Stimulated activated CD4-positive, alpha-beta T cell treated with anti-CD3 and anti-CD28 coated beads, Interleukin-1b, Interleukin-23, amount 100 ng/mL, for 1 hour (primary cell): ENCODE results near the gene CRIP1.

Experiments used
- DNase-seq, 2 donors: peaks; one replicate each; pipeline ENCODE4 v3.0.0-alpha.2; 2020; ENCODE audit warnings: low read depth in 2 of 2

Gene CRIP1

DNA sequence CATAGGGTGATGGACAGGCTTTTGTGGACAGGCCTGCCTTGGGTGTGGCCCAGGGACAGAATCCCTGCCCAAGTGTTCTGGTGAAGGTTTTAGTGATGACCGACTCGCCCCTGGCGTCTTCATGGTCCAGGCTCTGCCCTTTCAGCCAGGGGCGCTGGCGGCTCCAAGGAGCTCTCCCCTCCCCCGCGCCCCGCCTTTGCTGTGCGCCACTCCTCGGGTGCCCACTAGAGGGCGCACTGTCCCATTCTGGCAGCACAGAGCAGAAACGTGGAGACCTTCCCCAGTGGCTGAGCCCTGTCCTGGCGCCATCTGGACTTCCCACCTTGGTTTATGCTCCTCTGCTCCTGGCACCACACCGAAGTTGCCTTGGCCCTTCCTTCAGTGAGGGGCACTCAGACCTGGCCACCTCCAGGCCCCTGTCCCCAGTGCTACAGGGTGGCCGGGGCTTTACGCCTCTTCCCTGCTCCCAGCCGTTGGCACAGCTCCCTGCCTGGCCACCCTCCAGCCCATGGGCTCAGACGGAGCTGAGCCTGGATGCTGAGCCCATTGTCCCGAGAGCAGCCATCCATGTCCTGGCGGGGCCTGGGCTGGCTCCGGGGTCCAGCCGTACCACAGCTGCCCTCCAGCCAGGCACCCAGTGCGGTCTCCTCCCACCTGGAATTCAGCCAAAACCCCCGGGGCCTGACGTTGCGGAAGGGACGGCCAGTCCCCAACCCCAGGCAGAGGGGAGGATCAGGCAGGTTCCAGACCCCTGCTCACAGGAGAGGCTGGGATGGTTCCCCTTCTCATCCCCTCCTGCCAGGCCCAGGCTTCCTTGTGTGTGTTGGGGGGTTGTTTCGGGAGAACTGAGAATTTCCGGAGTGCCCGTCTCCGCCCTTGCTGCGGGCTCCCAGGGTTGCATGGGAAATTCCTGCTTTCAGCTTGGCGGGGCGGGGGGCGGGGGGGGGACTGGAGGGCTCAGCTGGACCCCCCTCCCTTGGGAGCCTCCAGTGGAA is 5.6 kb upstream of the CRIP1 start:
- DNase-seq = peak; percentile 75 to 90

DNA sequence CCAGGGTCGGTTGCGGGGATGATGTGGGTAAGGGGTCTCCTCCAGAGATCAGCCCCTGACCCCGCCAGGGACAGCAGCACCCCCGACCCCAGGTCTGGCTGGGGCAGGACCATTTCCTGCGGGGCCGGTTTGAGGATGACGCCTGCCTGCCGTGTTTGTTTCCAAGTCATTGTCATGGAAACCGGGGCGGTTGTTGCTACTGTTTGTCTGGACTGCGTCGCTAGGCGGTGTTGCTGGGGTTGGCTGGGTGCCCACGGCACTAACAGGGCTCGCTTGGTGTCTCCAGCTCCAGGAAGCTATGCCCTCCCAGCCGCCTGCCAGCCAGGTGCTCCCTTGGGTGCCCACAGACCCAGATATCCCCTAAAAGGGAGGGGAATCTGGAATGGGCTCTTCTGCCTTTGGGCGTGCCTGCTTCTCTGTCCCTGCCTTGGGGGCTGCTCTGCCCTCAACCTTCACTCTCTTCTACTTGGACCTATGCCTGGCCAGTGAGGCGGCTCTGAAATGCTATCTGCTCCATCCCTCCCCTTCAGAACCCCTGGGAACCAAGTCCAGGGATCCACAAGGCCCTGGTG is 4.7 kb upstream of the CRIP1 start:
- peak; percentile 56 to 92 for DNase-seq

DNA sequence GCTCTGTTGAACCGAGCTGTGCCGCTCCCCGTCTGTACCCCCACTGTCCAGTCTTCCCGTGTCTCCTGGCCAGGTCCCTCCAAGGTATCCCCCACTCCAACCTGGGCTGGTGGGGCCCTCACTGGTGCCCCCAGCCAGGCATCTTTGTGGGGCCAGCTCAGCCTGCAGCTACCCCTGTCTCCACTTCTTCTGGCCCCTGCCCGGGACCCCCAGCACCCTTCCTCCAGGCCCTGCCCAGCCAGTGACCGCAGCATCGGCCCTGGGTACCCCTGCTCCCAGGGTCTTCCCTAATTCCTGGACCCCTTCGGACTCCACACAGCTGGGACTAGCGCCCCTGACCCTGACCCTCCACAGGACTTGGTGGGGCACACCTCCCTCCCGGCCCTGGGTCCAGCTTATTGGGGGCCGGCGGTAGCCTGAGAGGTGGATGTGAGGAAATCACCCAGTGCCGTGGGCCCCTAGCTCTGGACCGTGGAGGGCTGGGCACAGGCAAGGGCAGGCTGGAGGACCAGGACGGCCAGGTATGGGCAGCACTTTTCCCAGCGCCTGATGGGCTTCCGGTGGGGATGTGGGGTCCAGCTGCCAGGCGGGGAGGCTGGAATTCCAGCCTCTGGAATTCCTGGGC is 4.1 kb upstream of the CRIP1 start:
- DNase-seq = no peak

DNA sequence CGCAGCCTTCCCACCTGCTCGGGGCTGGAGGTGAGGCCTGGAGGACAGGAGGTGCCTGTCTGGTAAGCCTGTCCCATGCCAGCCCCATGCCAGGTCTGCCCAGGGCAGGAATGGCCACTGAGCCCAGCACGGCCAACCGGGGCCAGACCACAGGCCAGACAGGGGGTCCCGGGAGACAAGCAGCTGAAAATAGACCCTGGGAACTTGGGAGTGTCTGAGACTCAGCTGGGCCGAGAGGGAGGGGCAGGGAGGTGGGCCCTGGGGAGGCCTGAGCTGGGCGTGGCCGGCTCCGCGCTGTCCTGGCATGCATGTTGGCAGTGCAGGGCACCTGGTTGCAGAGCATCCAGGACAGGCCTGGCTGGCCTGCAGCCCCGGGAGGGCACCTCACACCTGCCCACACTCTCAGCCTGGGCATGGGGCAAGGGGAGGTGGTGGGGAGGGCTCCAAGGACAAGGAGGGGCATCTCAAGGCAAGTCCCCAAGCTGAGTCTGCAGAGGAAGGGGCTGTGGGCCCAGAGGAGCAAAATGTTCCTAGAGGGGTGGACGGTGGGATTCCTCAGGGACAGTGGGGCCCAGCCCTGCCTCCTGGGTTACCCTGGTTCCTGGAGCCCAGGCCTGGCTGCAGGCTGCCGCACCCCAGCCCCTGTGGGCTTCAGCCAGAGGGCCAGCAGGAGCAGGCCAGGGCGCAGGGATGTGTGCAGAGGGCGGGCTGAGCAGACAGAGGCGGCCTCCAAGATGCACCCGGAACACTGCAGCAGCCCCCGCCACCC is 3.2 kb upstream of the CRIP1 start:
- DNase-seq = no peak

DNA sequence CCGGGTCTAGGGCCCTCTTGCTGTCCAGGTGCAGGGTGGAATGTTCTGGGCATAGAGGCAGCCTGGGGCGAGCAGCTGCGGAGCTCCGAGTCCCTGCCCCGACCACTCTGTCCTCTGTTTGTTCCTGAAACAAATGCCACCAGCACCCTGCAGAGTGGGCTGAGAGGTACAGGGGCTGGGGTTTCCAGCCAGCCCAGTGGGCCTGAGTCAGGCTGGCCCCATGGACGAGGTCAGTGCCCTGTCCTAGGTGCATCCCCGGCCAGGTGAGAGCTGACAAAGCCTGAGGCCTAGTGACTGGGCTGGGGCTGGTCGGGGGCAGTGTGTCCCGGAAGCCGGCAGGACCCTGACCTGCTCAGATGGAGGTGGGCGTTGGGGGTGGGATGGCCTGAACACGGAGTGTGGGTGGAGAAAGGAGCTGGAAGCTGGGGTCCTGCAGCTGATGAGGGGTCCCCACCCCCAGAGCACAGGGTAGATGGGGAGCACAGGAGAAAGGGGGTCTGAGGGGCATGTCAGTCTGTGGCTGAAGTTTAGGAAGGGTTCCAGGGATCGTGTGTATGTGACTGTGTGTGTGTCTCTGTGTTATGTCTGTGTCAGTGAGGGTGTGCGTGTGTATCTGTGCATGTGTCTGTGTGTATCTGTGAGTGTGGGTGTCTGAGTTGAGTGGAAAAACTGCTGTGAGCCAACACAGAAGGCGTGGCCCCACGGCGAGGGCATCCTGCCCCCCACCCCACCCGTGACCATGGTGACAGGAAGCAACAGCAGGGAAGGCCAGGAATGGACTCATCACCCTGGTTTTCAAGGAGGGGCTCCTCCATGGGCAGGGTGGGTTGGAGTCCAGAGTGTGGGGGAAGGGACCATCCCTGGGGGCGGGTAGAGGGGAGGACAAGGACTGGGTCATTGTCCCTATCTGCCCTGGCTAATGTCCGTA is 2.4 kb upstream of the CRIP1 start:
- peak in 1 of 2 donors; percentile 59 for DNase-seq

DNA sequence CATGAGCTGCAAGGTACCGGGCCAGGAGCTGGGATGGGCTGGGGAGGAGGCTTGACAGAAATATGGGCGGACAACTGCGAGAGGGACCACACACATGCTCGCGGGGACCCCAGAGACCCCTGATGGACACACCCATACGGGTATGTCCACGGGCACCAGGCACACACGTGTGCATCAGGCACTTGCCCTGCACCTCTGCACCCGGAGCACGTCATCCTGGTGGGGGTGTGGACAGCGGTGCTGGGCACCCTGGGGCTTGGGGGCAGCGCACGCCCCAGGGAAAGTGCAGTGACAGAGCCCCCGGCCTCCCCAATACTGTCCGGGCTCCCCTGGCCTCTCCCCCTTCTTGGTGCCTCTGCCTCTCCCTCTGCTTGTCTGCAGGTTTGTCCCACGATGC is 1.7 kb upstream of the CRIP1 start:
- no peak for DNase-seq

DNA sequence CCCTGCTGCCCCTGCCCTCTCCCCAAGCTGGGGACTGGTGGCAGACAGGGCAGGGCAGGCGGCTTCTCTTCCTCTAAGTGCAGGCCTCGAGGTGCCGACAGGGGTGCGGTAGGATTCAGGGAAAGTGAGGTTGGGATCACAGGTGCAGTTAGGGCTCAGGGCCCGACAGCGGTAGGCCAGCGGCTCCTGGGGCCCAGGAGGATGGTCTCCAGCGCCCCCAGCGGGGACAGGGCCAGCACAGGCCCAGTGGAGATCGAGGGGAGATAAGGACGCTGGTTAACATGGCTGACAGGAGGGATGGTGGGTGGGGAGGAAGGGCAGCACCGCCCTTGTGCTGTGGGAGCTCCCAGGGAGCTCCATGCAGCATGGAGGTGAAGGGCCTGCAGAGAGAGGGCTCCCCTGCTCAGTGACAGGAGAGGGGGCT is 935 bp upstream of the CRIP1 start:
- no peak for DNase-seq

DNA sequence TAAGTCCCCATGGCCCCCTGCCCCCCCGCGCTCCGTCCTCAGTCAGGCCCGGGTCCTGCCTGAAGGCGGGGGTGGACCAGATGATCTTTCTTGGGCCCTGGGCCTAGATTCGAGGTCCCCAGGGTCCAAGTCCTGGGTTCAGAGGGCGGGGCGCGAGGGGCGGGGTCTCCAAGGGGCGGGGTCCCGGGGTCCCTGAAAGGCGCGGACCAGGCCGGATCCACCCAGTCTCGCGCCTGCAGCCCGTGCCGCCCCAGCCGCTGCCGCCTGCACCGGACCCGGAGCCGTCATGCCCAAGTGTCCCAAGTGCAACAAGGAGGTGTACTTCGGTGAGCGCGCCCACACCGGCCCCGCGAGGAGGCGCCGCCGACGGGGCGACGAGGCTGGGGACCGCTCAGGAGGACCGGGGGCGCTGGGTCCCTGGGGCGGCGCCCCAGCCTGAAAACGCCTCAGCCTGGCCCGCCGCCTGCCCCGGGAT is 325 bp downstream of the CRIP1 start:
- no peak for DNase-seq

DNA sequence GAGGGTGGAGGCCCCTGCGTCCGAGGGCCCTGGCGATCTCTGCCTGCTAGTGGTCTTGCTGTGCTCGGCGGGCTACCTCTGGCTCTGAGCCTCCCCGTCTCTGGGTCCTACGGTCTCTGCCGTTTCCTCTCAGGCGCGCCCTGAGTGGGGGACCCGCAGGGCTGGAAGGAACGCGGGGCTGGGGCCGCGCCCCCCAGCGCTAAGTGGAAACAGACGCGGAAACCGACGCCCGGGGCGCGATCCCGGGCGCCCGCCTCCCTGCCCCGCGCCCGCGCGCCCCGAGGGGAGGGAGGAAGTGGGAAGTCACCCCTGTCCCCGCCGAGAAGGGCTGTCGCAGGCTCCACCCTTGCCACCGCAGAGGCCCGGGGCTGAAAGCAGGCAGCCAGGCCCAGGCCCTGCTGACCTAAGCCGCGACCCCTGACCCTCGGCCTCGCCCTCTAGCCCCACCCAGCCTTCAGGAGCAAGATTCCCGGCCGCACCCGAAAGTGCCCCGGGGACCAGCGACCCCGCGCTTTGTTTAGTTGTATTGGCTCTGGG is 831 bp downstream of the CRIP1 start:
- DNase-seq = no peak

DNA sequence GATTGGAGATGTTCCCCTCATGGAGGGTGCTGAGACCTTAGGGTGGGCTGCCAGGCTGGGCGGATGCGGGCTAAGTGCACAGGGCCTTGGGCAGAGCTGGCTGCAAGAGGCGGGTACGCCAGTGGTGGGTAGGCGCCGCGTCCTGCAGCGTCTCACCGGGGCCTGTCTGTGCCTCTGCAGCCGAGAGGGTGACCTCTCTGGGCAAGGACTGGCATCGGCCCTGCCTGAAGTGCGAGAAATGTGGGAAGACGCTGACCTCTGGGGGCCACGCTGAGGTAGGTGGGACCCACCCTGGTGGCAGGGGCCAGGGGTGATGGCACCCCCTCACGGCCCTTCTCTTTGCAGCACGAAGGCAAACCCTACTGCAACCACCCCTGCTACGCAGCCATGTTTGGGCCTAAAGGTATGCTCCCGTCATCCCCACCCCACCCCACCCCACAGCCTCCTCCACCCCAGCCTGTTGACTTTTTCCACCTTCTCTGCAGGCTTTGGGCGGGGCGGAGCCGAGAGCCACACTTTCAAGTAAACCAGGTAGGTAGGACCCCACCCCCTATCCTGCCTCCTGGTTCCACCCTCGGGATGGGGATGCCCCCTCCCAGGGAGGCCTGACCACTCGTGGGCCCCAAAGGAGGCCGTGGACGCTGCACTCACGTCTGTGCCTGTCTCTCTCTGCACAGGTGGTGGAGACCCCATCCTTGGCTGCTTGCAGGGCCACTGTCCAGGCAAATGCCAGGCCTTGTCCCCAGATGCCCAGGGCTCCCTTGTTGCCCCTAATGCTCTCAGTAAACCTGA is 1.5 kb downstream of the CRIP1 start:
- no peak for DNase-seq

DNA sequence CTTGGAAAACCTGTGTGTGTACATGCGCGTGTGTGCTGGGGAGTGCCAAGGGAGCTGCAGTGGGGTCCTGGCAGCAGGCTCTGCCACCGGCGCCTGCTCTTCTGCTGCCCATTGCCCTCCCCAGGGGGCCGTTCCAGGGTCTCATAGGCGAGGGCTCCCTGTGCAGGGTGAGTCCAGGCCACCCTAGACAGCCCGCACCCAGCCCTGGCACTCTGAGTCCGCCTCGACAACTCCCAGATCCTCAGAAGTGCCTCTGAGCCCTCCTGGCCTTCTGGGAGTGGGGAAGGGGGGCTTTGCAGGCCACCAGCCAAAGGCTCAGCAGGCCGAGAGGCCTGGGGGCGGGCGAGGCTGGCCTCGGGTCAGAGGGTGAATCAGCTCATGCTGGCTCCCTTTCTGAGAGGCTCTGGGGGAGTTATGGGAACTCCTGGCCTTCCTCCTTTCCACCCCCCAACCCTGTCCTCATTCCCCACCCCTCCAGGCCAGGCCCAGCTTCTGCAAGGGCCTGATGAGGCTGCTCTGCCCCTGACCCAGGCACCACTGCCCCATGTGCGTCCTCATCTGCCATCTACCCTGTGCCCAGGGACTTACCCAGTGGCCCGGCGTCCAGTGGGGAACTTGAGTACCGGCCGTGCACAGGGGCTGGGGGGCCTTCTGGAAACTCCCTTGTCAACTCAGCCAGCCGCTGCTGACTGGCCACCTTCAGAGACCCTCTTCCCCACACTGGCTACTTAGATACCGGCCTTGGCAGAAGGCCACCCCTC is 2.3 kb downstream of the CRIP1 start:
- DNase-seq = no peak

DNA sequence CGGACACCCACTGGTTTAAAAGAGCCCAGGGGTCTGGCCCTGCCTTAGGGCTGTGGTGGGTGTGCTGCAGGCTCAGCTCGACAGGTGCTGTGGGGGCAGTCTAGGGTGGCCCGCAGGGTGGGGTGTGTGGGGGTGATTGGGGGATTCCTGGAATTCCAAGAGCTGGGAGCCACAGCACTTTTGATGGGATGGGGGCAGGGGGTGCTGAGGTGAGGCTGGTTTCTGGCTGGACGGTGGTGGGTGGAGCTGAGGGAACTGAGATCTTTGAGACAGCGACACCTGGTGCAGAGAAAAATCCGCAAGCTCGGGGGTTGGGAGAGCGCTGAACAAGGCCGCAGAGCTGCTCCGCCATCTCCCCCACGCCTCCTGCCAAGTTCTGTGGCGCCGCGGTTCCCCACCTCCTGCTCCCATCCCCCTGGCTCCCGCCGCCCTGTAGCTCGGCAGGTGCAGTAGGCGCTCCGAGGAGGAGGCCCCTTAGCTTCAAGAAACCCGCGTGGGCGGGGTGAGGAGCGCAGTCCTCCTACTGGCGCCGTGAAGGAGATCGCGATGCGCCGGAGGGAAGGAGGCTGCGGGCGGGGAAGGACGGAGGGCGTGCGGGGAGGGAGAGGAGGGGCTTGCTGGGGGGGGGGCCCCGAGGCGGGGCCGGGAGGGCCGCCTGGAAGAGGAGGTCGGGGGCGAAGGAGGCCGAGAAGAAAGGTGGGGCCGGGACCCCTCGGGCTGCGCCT is 3.0 kb downstream of the CRIP1 start:
- peak; percentile 61 to 64 for DNase-seq

DNA sequence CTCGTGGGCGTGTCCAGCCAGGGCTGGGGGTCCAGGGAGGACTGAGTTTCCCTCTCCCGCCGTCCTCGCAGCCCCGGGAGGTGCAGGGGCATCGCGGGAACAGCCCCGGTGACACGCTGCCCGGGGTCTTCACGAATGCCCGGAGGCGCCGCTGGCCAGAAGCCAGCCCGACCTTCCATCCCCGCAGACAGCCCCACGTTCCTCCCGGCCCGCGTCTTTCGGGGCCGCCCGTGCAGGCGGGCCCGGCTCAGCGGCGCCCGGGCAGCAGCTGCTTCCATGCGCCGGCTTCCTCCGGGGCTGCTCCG is 3.5 kb downstream of the CRIP1 start:
- DNase-seq = no peak

DNA sequence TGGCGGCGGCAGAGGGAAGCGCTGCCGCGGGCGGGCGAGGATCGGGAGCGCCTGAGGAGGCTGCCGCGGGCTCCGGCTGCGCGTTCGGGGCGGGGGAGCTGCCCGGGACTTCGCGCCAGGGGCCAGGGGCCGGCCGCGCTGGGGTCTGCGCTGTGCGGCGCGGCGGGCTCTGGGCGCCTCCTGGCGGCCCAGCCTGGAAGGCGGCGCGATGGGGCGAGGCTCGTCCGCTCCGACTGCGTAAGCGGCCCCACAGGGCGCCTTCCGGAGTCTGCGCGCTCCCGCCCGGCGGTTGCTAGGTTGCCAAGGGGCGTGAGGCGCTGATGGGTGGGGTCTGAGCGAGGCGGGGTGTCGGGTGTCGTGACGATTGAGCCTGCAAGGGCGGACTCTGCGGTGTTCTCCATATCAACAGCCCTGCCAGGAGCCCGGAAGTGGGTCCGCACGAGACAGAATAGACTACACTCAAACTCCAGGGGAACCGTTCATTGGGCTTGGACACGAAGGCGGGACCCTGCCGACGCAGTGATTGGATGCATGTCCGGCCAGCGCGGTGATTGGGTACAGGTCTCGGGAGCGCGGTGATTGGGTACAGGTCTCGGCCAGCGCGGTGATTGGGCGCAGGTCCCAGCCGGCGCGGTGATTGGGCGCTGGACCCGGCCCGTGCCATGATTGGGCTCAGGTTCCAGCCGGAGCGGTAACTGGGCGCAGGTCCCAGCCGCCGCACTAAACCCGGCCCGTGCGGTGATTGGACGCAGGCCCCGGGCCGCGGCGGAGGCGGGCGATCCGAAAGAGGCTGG is 4.1 kb downstream of the CRIP1 start, which contains the start of gene TEDC1:
TEDC1 (plus strand) TSS at position 675 of the 794 bp plus-strand sequence. CDS start 130 bp downstream, outside the sequence.
- DNase-seq = peak; percentile 93 to 99

DNA sequence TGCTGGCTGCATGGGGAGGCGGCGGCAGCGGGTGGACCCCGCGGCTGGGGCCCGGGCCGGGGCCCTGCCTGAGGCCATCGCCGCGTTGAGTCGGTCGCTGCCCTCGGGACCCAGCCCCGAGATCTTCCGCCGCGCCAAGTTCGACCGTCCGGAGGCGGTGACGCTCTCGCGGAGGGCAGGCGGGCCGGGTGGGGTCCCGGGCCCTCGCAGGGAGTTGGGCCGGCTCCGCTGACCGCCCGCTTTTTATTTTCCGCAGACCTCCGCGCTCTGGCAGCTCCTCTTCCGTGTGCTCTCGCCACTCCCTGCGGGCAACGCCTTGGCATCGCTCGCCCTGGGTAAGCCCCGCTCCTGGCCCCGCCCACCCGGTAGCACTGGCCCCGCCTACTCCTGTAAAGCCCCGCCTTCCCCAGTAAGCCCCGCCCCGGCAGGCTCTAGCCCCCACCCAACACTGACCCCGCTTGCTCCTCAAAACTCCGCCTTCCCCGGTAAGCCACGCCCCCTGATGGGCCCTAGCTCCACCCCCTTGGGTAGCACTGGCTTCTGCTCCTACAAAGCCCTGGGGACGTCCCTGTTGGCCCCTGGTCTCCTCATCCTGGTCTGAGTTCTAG is 4.8 kb downstream of the CRIP1 start:
- DNase-seq = peak; percentile 61 to 89

DNA sequence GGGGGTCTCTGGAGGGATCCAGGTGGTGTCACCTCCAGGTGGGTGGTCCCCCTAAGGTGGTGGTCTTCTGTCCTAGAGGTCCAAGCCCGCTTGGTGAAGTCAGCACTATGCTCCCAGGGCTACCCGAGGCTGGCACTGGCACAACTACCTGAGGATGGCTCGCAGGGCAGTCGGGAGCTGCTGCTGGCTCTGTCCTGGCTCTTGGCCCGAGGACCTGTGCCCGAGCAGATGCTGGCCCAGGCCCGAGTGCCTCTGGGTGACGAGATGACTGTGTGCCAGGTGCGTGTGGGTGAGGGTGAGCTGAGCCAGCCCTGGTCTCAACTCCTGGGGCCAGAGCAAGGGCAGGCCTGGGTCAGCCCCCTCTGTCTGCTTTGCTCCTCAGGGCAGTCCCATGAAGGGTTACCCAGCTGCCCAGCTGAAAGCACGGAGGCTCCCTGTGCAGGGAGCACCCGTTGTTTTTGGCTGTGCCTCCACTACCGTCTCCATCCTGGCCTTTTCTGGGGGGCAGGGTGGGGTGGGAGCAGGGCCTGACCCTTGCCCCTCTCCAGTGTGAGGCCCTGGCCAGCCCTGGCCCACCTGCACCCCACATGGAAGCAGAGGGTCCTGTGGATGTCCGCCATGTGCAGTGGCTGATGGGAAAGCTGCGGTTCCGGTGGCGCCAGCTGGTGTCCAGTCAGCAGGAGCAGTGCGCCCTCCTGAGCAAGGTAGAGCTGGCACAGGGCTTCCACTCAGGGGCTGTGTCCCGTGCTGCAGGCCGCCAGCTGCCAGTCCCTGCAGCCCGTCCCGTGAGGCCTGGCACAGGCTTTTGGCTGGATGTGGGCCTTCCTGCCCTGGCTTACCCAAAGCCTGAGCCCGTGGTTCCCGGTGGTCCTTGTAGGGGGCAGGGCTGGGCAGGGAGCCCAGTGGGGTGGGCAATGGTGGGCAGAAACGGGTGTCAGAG is 5.6 kb downstream of the CRIP1 start:
- no peak for DNase-seq
